Fibroblast of mammary gland (primary cell): ENCODE measurements around the gene GMDS.

ENCODE experiments used
- DNase-seq: peaks from one replicate; pipeline ENCODE4 v3.0.0-alpha.2; 2010; ENCODE audit warnings: low read depth
- H3K4me3 ChIP-seq: 2 replicates; pipeline ENCODE4 v1.5.1; 2011; ENCODE audit warnings: low read depth, mild to moderate bottlenecking, low read length, moderate library complexity; ENCODE audit not compliant: control insufficient read depth
- CTCF ChIP-seq: conservative IDR thresholded peaks from 2 replicates; pipeline ENCODE4 v1.5.1; 2011; ENCODE audit warnings: low read depth, low read length, inconsistent platforms; ENCODE audit not compliant: control insufficient read depth, insufficient read depth

The GMDS gene

GRCh38 chr6:1686117-1687098 is 559.0 kb downstream of the GMDS start:
- H3K4me3 ChIP-seq = no peak overlapping the region
- peak; percentile 38 for TF ChIP-seq CTCF
- peak; percentile 94 for DNase-seq

DNA sequence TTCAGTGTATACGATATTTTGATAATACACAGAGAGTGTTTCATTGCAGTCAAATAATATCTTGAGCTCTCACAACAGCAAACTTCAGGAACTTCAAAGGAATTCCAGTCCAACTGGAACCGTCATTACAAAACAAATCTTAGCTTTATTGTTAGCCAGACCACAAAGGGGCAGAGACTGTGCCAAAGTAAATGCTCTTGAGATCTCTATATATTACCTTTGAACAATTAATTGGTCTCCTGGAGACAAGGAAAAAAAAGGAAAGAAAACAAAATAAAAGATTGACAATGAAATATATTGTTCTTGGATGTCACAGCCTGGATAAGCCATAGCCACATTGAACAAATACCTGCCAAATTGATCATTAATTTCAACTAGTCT is 565.7 kb downstream of the GMDS start:
- H3K4me3 ChIP-seq = no peak overlapping the region
- no peak for DNase-seq
- no peak for TF ChIP-seq CTCF

GRCh38 chr6:1679031-1679687 is 566.2 kb downstream of the GMDS start:
- TF ChIP-seq CTCF = no peak
- DNase-seq = no peak
- H3K4me3 ChIP-seq = no peak overlapping the region

- TF ChIP-seq CTCF = no peak
- no peak for DNase-seq
Observed at GRCh38 chr6:1678201-1678600, 567.2 kb downstream of the GMDS start.

GRCh38 chr6:1672379-1672778 is 573.0 kb downstream of the GMDS start:
- no peak overlapping the region for H3K4me3 ChIP-seq
- TF ChIP-seq CTCF = no peak
- no peak for DNase-seq

More at GRCh38 chr6:1678201-1678600, 567.2 kb downstream of the GMDS start:
- no peak overlapping the region for H3K4me3 ChIP-seq

GRCh38 chr6:1670711-1671462 is 574.5 kb downstream of the GMDS start:
- DNase-seq = no peak
- TF ChIP-seq CTCF = no peak
- no peak overlapping the region for H3K4me3 ChIP-seq
